NOMO-1 treated with dmso at 0.1 percent for 144 hours (cell line): ENCODE results near the gene KCND3.

Source experiments
- DNase-seq: peaks from one replicate; lab custom pipeline; 2025; ENCODE audit not compliant: unreplicated experiment; lab: John Stamatoyannopoulos, UW

The KCND3 gene

DNA sequence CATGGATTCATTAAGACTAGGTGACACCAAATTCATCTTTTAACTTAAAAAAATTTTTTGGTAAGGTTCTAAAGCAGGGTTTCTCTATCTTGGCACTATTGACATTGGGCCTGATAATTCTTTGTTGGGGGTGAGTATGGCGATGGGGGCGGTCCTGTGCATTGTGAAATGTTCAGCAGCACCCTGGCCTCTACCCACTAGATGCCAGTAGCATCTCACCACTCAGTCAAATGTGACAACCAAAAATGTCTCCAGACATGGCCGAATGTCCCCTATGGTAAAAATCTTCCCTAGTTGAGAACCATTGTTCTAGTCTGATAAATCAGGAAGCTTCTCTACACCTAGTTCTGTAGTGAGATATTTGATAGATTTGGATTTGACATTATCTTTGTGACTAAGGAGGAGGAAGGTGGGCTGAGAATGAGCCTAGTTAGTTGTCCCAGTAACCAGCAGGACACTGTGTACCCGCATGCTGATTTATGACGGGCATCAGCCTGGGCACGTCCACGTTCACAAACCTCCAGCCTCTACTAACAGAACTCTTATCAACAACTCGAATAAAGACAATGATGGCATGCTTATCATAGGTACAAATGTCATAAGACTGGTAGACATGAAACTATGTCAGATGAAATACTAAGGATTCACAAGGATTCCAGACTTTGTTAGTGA, 104.6 kb downstream of the KCND3 start:
- DNase-seq = no peak

DNA sequence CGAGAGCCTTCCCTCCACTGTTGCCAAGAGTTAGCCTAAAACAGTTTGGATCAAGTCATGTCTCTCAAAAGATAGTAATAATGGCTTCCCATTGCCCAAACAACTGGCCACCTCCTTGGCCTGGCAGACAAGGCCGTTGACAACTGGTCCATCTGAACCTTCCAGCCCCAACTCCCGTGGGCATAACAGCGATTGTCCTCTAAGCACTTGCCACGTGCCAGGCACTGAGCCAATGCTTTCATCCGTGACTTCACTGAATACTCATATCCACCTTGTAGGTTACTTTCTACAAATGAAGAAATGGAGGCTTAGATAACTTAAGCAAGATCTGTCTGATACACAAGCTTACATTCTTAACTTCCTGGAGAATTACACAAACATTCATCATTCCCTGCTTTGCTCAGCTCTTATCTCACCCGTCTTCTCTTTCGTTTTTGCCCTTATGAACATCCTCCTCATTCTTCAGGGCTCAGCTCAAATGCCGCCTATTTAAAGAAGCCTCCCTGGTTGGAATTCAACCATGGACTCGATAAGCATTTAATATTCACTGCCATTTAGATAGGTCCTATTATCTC, 106.4 kb downstream of the KCND3 start:
- DNase-seq = no peak

DNA sequence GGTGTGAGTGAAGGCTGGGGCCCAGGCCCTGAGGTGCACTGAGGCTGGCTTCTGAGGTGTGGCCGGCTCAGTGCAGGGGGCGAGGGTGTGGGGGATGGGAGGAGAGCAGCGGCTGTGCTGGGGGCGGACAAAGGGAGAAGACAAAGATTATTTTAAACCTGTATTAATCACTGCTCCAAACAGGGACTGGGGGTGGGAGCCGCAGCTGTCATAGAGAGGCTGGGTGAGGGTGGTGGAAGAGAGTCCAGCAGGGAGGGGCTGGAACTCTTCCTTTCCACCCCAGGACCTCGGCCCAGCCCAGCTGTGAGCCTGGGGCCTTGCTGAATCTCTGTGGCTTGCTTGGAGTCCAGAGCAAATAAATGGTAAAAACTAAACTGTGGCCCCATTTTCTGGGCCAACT, 106.9 kb downstream of the KCND3 start:
- DNase-seq = no peak

DNA sequence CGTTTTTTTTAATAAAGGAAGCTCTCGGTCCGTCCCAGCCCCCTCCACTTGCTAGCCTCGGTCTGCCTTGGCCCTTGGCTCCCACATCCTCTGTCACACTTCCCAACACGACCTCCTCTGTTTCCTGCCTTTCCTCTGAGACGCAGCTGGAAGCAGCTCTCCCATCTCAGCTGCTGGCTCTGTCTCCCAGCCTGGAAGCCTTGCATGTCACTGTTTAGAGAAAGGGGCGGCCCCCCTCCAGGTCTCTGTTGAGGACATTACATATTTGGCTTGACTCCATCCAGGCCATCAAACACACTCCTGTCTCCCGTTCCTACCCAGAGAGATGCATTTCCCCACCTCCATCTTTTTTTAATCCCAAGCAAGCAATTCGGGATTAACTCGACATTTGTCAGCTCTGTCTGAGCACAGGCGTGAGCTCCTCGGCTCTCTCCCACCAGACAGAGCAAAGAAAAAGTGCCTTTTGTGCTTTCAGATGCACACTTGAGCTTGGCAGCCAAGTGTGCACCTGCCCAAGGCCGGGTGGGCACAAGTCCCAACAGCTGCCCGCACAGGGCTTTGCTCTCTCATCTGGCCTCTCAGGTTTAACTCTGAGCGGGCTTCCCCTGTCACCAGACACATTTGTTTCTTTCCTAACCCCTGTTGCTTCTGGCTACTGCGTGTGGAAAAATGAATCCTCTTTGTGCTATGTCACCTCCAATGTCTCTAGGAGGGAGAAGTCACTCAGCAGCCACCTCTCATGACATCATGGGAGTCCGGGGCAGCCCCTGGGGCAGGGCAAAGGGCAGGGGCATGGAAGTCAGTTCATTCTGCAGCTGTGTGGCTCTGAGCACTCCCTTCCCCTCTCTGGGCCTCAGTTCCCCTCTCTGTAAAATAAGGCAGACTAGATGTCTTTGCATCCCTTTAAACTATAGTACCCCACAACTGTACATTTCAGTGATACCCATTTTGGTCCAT, 108.3 kb downstream of the KCND3 start:
- DNase-seq = no peak

DNA sequence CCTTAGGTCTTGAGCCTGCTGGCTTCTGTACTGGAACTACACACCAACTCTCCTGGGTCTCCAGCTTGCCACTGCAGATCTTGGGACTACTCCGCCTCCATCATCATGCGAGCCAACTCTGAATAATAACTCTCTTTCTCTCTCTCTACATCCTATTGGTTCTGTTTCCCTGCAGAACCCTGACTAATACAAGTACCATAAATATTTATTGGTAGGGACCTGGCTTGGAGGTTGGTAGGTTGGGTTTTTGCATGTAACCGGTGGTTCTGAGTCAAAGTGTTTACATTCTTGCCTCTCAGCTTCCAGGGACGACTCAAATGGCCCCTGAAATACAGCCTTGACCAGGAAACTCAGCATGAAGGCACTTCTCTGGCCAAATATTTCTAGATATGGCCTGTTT, 110.4 kb downstream of the KCND3 start:
- no peak for DNase-seq

DNA sequence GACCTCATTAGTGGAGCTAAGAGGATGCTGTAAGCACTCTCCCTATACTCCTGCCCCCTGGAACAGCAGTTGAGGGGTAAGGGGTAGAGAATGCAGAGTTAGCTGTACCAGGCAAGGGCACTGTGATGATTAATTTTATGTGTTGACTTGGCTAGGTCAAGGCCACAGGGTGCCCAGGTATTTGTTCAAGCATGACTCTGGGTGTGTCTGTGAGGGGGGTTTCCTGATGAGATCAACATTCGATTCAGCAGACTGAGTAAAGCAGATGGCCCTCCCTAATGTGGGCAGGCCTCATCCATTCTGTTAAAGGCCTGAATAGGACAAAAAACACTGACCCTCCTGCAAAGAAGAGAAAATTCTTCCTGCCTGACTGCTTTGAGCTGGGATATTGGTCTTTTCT, 110.8 kb downstream of the KCND3 start:
- DNase-seq = no peak

DNA sequence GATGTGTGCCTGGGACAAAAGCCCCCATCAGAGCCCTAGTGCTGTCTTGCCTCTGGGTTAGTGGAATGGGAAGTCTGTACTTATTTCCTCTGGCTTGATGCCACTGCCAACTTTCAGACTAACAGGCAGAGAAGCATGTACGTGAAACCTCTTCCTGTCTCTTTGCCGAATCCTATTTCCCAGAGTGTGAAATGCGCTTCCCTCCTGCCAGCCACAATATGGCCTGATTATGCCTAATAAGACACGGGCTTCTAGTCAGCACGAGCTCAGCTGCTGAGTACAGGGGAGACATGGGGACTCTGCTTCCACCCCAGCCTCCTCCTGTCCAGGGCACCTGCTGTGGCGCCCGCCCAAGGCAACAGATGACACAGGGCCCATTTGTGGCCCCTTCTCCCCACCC, 111.4 kb downstream of the KCND3 start:
- DNase-seq = no peak

DNA sequence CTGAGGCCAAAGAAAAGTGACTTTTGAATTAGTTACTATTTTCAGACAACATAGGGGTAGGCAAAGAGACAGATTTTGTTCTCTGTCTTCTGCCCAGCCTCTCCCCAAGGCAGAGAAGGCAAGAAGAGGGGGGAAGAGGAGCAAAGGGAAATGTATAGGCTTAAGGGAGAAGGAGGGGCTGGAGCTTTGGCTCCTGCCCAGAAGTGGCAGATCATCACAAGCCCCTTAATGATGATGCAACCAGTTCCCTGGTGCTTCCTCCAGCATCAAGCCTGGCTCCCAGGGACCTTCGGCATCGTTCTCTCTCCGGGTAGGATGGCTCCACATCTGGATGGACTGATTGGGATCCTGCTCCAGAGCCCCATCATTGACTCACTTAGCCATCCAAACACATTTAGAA, 112.8 kb downstream of the KCND3 start:
- DNase-seq = no peak

DNA sequence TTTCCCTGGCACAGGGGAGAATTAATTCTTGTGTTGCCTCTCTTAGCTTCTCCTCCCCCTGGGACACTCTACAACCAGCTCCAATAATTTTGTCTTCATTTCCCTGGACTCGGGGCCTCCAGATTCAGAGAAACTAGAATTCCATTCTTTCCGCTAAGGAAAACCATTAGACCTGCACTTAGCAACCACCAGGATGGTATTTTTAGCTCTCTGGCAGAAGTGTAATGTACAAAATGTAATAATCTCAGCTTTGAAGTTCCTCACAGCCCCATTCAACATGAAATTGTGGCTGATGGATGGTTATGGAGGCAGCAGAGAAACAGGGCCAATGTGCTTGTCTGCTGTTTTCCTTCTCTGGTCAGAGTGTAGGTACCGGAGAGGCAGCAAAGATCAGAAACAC, 113.8 kb downstream of the KCND3 start:
- no peak for DNase-seq

DNA sequence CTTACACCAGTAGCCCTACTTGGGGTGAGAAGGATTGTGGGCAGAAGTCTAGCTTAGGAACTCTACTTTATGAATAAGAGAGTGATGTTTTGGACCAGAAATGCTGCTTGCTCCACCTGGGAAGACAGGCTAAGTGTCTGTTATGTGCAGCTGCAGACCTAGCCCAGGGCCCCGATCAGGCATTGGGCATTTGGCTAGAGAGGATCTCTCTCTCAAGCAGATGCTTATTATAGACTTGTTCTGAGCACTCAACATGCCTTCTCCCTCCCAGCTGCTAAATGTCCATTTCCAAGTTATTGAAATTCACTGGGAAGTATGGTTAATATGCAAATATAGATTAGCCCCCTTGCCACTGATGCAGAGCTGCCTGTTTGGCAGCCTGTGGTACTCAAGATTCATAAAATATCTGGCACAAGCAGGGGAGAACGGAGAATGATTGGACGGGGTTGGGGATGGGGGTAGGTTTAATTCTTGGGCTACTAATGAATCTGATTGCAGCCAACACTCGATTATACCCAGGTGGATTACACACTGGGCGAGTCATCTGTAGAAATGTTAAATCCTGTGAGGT, 115.9 kb downstream of the KCND3 start:
- DNase-seq = no peak

DNA sequence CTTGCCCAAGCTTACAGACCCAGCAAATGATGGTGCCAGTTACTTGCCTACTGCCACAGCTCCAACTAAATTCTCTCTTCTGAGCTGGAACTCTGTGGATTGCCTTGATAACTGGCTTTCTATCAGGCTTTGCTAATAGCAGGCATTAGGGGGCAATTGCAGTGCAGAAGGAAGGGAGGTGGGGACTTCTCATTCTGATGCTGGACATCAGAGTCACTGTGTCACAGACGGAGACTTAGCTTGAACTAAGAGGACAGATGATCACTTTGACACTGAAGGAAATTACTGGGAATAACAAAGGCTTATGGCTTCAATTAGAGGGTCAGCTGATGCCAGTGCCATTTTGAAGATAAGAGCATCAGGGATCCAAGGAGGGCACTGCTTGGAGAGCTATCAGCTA, 119.3 kb downstream of the KCND3 start:
- DNase-seq = no peak

DNA sequence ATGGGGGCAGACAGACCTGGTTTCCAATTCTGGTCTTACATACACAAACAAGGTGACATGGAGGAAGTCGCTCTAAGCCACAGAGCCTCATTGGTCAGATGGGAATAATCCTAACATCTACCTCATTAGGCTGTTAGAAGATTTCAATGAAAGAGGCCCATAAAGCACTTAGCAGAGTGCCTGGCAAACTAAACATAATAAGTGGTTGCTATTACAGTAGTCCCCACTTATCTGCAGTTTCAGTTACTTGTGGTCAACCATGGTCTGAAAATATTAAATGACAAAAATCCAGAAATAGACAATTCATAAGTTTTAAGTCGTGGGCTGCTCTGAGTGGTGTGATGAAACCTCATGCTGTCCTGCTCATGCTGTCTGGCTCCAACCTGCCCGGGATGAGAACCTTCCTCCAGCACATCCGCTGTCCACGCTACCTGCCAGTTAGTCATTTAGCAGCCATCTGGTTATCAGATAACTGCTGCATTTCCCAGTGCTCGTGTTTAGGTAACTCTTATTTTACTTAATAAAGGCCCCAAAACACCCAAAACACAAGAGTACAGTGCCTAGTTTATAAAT, 121.5 kb downstream of the KCND3 start:
- no peak for DNase-seq

DNA sequence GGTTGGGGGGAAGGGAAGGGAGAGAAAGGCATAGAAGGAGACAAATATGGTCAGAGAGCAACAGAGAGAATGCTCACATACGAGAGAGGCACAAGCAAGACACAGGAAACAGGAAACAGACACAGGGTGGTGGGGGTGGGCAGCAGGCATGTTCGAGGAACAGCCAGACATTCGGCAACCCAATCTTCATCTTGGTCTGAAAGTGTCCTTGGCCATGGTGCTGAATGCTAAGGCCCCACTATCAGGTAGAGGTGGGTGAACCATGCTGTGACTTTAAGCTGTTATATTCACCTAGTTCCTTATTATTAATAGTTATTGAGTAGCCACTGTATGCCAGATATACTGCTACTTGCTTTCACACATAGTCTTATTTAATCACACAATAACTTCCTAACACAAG, 124.6 kb downstream of the KCND3 start:
- no peak for DNase-seq

DNA sequence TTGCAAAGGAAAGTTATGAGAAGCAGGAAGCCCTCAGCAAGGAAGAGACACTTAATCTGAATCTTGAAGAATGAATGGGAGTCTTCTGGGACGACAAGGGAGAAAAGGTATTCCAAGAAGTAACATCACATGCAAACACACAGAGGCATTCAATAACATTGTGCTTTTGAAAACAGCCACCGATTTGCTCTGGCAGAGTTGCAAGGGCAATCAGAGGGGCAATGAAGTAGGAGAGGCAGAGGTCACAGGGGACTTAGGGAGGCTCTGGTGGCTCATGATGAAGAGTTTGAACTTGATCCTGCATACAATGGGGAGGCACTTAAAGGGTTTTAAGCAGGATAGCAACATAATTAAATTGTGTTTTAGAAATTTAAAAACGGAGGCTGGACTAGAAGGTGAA, 126.1 kb downstream of the KCND3 start:
- DNase-seq = no peak

DNA sequence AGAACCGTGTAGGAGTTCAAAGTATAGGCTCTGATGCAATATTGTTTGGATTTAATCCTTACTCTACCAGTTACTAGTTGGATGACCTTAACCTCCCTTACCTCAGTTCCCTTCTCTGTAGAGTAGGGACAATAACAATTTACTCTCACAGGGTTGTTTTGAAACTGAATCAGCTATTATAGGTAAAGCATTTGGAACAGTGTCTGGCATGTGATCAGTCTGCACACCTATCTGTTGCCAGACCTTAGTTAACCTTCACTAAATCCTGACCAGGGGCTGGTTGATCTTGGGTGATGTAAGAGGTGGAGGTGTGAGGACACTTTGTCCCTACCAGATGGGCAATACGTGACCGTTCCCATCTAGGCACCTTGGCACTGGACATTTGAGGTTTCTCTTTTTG, 126.9 kb downstream of the KCND3 start:
- no peak for DNase-seq

DNA sequence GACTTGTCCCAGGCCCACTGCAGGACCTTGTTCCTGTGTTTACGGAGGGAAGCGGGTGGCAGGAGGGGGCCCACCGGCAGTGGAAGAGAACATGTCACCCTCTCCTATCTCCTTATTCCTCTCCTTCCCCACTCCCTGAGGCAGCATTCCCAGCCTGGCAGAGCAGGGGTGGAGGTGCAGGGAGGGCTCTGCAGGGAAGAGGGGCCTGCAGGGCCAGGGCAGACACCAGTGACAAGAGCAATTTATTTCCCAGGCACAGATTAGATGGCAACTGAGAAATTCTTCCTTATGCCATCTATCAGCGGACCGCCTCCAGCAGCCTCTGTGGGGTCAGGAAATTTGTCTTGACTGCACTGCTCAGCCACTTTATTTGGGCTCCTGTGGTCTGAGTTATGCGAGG, 127.9 kb downstream of the KCND3 start:
- DNase-seq = no peak

DNA sequence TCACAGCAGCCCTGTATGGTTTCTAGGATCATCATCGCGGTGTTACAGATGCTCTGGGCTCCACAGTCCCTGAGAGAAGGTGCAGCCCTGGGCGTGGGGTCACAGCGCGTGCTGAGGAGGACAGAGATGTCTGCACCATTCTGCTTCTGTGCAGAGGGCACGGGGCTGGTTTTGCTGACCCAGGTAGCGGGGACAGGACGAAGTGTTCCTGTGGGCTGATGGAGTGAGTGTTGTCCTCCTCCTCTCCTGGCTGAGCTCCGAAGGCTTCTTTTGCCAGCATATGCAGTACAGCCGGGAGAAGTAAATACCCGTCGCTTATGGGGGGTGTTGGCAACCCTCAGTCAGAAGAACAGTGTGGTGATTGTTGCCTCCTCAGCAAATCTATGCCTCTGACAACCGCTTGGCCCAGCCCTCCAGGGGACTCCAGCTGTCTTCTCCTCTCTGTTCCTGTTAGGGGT, 132.2 kb downstream of the KCND3 start:
- no peak for DNase-seq

DNA sequence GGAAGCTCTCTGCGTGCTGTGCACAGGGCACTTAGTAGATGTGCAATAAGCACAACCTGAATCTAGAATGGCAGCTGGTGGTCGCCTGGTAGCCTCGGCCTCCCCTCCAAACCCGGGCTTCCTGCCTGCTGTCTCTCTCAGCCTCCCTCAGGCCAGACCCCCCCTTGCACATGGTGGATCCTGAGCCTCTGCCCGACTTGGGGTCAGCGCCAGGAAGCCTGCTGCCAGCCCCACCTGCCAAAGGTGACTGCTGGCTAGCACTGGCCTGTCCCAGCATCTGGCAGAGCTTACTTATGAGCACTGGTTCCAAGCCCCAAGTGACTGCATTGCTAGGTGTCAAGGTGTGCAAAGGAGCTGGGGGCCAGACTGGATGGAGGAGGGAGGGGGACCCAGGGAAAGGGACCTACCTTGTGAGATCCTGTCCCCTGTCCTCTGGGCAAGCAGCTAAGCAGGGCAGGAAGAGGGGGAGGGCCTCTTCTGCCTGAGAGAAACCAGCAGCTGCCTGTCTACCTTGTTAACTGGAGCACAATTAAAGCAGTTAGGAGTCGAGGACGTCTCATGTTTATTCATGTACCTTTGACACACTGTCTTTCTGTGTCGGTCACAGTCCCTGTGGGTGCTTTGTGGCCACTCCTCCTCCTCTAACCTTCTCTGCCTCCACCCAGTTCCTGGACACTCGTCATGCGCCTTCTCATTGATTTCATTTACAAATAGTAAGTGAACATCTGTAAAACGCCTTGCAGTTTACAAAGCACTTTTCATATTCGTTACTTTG, 132.9 kb downstream of the KCND3 start:
- DNase-seq = no peak

DNA sequence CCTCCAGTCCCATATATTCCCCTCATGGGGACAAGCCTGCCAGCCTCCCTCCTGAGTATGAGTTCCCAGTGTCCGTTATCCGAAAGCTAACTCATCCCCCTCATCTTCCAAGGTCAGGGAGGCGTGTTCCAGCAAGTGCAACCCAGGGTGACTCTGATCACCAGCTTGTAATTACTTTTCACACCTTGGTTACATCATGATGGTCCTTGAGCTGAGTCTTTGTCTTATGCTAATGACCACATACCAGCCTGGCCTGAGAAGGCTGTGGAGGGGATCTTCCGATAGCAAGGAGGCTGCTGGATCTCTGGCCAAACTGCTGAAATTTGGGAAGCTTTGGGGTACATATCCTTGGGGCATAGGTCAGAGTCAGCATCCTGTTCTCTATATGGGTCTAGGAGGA, 134.2 kb downstream of the KCND3 start:
- DNase-seq = no peak

DNA sequence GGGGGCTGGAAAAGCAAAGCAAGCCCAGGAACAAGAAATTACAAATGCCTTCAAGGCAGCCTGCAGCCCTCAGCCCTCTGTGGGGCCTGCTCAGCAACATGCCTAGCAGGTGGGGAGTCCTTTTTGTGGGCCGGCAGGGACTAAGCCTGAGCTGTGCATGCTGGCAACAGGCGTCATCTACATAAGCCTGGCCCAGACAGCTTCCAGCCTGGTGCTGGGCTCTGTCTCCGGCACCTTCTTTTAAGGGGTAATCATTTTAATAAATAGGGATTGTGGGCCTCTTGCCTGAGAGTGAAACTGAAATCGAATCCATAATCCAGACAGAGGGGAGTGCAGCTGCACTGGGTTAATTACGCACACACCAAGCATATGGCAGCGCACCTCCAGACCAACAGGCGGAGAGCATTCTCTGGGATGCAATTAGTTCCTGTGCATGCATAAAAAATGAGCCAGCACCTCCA, 137.2 kb downstream of the KCND3 start:
- DNase-seq = no peak

DNA sequence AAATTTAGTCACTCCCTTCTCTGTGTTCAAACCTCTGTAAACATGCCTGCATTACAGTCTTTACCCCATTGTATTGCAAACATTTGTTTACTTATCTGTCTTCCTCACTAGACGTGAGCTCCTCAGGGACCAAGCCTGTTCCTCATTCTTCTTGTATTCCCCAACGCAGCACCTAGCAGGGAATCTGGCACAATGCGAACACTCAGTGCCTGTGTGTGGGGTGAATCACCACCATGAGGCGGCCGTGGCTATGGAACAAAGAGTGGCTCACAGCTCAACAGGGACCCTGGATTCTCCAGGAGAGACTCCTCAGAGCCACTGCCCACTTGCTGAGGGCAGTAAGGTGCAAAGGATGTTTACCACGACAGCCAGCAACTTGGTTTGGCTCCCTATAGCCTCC, 137.9 kb downstream of the KCND3 start:
- no peak for DNase-seq
